Measurements from ENCODE around the gene PSMB4.

DNA sequence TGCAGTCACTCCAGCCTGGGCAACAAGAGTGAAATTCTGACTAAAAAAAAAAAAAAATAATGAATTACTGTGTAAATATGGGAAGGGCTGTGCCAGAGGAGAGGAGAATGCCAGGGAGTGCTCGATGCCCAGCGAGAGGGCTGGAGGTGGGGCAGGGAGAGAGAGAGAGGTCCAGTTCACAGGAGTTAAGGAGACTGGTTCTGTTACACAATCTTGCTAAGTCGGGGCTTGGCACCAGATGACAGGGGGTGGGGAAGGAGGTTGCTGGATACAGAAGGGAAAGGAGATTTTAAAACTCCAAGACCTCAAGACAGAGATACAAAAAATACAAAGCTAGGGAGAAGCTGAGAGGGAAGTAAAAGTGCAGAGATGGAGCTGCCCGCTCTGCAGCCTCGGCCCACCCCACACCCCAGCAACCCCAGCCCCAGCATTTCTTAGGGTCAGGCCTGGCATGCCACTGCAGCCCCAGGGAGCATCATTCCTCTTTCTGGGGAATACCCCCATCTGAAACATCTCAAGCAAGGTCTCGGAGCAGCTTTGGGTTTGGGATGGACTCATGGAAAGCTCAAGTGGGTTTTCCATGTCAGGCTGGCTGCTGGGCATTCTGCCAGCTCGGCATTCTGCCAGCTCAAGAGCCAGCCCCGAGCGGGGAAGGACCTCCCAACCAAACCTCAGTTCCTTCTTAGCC, 27.9 kb upstream of the PSMB4 start:
- TF ChIP-seq, protein P1, sequence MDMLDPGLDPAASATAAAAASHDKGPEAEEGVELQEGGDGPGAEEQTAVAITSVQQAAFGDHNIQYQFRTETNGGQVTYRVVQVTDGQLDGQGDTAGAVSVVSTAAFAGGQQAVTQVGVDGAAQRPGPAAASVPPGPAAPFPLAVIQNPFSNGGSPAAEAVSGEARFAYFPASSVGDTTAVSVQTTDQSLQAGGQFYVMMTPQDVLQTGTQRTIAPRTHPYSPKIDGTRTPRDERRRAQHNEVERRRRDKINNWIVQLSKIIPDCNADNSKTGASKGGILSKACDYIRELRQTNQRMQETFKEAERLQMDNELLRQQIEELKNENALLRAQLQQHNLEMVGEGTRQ (CRISPR knock-in tag; IDR thresholded peaks at IDR 0.05): no peak
- TF ChIP-seq ETV6 (CRISPR knock-in tag; IDR thresholded peaks at IDR 0.05): no peak
- TF ChIP-seq, protein P2, sequence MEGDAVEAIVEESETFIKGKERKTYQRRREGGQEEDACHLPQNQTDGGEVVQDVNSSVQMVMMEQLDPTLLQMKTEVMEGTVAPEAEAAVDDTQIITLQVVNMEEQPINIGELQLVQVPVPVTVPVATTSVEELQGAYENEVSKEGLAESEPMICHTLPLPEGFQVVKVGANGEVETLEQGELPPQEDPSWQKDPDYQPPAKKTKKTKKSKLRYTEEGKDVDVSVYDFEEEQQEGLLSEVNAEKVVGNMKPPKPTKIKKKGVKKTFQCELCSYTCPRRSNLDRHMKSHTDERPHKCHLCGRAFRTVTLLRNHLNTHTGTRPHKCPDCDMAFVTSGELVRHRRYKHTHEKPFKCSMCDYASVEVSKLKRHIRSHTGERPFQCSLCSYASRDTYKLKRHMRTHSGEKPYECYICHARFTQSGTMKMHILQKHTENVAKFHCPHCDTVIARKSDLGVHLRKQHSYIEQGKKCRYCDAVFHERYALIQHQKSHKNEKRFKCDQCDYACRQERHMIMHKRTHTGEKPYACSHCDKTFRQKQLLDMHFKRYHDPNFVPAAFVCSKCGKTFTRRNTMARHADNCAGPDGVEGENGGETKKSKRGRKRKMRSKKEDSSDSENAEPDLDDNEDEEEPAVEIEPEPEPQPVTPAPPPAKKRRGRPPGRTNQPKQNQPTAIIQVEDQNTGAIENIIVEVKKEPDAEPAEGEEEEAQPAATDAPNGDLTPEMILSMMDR (IDR thresholded peaks at IDR 0.05): no peak
- TF ChIP-seq STAT6 (CRISPR knock-in tag; conservative IDR thresholded peaks at IDR 0.05; ENCODE audit: low read depth): no peak
- no peak for TF ChIP-seq MLX (CRISPR knock-in tag; IDR thresholded peaks at IDR 0.05)
- TF ChIP-seq, protein P3, sequence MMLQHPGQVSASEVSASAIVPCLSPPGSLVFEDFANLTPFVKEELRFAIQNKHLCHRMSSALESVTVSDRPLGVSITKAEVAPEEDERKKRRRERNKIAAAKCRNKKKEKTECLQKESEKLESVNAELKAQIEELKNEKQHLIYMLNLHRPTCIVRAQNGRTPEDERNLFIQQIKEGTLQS (CRISPR knock-in tag; conservative IDR thresholded peaks at IDR 0.05): no peak
- no peak for TF ChIP-seq FOXJ3 (CRISPR knock-in tag; IDR thresholded peaks at IDR 0.05; ENCODE audit: borderline replicate concordance)

Data from WTC11 (cell line).